ENCODE results near the gene RIPOR1. TPM values are rescaled to one million over a fixed set of nuclear protein-coding genes. Genes with fewer than 3 reads are reported as not detected.

RIPOR1 gene
- total RNA-seq, 1 experiment from 2014 or later, result 11.0 TPM

DNA sequence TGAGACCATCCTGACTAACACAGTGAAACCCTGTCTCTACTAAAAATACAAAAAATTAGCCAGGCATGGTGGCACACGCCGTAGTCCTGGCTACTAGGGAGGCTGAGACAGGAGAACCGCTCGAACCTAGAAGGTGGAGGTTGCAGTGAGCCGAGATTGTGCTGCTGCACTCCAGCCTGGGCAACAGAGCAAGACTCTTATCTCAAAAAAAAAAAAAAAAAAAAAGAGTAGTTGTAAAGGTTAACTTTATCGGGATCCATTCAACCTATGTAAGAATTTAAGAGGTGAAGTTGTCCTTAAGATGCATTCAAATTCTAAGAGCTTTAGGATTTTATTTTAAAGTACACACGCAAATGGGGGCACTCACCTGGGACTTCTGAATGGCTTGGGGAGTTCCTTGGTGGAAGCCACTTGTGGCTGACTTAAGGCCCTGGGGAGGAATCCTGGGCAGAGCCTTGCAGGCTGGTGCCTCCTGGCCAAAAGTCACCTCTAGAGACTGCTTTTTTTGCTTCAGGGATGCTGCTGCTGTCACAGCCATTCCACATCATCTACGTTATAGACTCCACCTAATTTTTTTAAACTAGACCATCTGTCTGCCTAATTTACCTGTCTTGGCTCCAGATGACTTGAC is 37.0 kb downstream of the RIPOR1 start:
- no peak for DNase-seq (ENCODE audit: low read depth)
- in situ Hi-C loops (cut with HindIII; ENCODE audit: low pct_unique_long_range_greater_than_20kb, low sequenced_read_pairs), result no loop called here

DNA sequence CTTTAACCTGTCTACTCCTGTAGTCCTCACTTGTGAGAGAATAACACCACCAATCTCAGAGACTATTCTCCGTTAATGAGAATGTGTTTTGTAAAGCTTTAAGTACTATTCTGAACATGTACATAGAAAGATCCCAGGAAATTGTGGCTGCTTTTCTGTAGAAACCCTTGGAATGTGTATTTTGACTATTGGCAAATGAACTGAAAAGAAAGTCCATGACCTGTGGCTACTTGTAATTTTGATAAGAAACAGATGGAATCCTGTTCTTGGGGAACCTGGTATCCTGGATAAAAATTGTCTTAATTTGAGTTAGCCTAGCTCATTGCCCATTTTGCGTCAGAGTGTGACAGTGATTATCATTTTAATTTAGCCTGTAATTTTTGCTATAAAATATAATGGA is 42.8 kb downstream of the RIPOR1 start:
- in situ Hi-C loops (cut with HindIII; ENCODE audit: low pct_unique_long_range_greater_than_20kb, low sequenced_read_pairs), result no loop called here

DNA sequence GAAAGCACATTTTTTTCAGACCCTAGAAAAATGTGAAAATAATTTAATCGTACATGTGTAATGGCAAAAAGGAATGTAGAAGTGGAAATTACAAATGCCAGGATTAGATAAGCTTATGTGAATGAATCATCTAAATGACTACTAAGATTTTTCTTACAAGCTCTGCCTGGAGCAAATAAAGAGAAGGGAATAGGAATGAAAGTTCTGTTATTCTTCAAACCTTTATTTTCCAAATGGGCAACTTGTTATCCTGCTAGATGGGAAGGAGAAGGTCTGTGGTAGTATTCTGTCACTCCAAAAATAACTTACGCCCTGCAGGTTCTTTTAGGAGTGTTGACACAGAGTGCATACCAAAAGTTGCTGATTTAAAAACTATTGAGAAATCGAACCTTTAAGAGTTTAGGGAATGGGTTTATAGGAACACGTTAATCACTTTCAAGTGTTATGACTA is 43.4 kb downstream of the RIPOR1 start:
- DNase-seq (ENCODE audit: low read depth), result no peak

More for the DNA sequence above, 42.8 kb downstream of the RIPOR1 start:
- no peak for DNase-seq (ENCODE audit: low read depth)

DNA sequence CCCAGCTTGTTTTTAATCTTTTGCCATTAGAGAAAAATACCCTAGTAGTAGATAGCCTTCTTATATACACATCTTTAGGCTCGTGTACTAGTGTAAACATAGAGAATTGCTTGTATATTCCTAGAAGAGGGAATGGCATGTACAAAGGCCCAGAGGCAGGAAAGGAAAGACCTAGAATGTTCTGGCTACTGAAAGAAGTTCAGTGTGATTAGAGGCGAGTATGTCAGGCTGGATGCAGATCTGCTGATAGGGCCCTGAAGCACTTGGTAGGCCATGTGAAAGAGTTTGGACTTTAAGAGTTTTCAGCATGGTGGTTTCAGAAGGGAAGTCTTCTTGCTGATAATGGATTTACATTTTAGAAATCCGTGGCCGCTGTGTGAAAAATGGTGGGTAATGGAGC is 51.1 kb downstream of the RIPOR1 start:
- DNase-seq (ENCODE audit: low read depth), result no peak
- in situ Hi-C loops (cut with HindIII; ENCODE audit: low pct_unique_long_range_greater_than_20kb, low sequenced_read_pairs), result no loop called here

More for the DNA sequence above, 43.4 kb downstream of the RIPOR1 start:
- in situ Hi-C loops (cut with HindIII; ENCODE audit: low pct_unique_long_range_greater_than_20kb, low sequenced_read_pairs), result no loop called here

DNA sequence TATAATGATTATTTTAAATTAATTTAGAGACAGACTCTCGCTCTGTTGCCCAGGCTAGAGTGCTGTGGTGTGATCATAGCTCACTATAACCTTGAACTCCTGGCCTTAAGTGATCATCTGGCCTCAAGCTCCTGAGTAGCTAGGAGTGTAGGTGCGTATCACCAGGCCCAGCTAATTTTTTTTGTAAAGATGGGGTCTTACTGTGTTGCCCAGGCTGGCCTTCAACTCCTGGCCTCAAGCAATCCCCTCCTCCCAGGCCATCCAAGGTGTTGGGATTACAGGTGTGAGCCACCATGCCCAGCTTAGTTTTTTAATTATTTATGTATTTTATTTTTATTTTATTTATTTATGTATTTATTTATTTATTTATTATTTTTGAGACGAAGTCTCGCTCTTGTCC is 51.6 kb downstream of the RIPOR1 start:
- no peak for DNase-seq (ENCODE audit: low read depth)
- in situ Hi-C loops (cut with HindIII; ENCODE audit: low pct_unique_long_range_greater_than_20kb, low sequenced_read_pairs), result no loop called here

DNA sequence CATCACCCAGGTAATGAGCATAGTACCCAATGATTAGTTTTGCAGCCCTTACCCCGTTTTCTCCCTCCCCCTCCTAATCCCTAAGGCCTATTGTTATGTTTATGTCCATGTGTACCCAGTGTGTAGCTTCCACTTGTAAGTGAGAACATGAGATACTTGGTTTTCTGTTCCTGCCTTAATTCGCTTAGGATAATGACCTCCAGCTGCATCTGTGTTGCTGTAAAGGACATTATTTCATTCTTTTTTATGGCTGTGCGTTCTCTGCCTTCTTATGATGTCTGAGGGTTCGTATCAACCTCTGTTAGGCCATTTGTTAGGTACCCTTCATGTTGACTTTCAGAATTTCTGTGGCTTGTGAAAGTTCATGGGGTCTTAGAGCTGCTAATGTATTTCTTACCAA is 64.7 kb downstream of the RIPOR1 start:
- in situ Hi-C loops (cut with HindIII; ENCODE audit: low pct_unique_long_range_greater_than_20kb, low sequenced_read_pairs), result no loop called here
- no peak for DNase-seq (ENCODE audit: low read depth)

DNA sequence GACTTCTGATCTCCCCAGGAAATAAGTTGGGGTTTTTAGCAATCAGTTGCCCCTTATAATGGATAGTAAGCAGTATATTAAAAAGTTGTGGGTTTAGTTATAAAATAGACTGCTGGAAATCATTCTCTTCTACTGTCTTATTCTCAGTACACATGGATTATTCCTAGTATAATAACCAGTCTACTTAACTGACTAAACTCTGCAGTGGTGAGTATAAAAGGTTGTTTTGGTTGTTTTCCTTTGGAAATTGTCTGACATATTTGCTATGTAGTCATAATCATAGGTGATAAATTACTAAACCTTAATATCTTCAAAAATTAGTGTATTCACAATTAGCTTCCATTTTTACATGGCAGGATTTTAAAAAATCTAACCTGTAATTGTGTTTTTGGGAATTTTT is 65.1 kb downstream of the RIPOR1 start:
- no peak for DNase-seq (ENCODE audit: low read depth)
- in situ Hi-C loops (cut with HindIII; ENCODE audit: low pct_unique_long_range_greater_than_20kb, low sequenced_read_pairs), result no loop called here

DNA sequence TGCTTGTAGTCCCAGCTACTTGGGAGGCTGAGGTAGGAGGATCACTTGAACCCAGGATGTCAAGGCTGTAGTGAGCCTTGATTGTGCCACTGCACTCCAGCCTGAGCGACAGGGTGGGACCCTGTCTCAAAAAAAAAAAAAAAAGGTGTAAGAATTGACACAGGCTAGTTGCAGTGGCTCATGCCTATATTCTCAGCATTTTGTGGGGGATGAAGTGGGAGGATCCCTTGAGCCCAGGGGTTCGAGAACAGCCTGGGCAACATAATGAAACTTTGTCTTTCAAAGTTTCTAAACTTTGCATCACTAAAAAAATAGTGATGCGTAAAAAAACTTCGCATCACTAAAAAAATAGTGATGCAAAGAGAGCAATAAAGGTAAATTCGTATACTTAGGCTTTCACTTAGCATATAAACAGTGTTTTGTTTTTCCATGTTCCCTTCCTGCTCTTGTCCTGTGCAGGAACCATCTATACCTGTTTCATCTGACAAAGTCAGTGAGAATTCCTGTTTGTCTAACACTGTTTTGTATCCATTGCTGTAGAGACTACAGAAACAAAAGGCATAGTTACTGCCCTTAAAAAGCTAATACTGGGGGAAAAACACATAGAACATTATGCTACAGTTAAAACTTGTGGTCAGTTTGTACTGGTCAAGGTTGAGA is 65.8 kb downstream of the RIPOR1 start:
- in situ Hi-C loops (cut with HindIII; ENCODE audit: low pct_unique_long_range_greater_than_20kb, low sequenced_read_pairs), result no loop called here
- DNase-seq (ENCODE audit: low read depth), result no peak

DNA sequence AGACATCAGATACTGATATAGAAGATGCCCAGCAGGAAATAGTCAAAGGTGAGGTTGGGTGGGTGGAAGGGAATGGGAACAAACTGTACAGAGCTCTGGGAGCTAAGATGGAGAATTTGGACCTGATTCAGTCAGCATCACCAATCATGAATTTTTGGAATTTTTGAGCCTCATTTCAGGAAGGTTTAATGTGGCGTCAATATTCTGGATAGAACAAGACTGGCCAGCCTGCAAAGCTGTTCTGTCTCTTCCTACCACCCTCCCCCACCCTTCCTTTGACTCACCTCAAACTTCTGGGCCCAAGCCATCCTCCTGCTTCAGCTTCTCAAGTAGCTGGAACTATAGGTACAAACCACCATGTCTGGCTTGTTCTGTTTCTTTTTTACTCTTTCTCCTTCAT is 66.3 kb downstream of the RIPOR1 start:
- DNase-seq (ENCODE audit: low read depth), result no peak

More for the DNA sequence above, 66.3 kb downstream of the RIPOR1 start:
- in situ Hi-C loops (cut with HindIII; ENCODE audit: low pct_unique_long_range_greater_than_20kb, low sequenced_read_pairs), result no loop called here

Other genes starting within 250 kb of the RIPOR1 start
- 20.5 and 21.2 TPM in 2 replicates for gene PLEKHG4, start 249.3 kb upstream of the RIPOR1 start, total RNA-seq (2014; rRNA removed; shearing (Covaris generic); ENCODE audit: low replicate concordance)
- 0.49 and 5.7 TPM in 2 replicates for gene KCTD19, start 202.1 kb upstream of the RIPOR1 start, total RNA-seq (2014; rRNA removed; shearing (Covaris generic); ENCODE audit: low replicate concordance)
- gene LRRC36, start 202.0 kb upstream of the RIPOR1 start, total RNA-seq (2014; rRNA removed; shearing (Covaris generic); ENCODE audit: low replicate concordance), result 0.37 TPM in 1 of 2 replicates, not detected in the other
- 4.6 and 22.3 TPM in 2 replicates for gene TPPP3, start 135.3 kb upstream of the RIPOR1 start, total RNA-seq (2014; rRNA removed; shearing (Covaris generic); ENCODE audit: low replicate concordance)
- 6.3 and 13.5 TPM in 2 replicates for gene ZDHHC1, start 112.4 kb upstream of the RIPOR1 start, total RNA-seq (2014; rRNA removed; shearing (Covaris generic); ENCODE audit: low replicate concordance)
- gene HSD11B2, start 97.7 kb upstream of the RIPOR1 start, total RNA-seq (2014; rRNA removed; shearing (Covaris generic); ENCODE audit: low replicate concordance), result not detected in 2 replicates
- 39.7 and 71.5 TPM in 2 replicates for gene ATP6V0D1, start 47.7 kb upstream of the RIPOR1 start, total RNA-seq (2014; rRNA removed; shearing (Covaris generic); ENCODE audit: low replicate concordance)
- gene AGRP, start 45.3 kb upstream of the RIPOR1 start, total RNA-seq (2014; rRNA removed; shearing (Covaris generic); ENCODE audit: low replicate concordance), result not detected in 2 replicates
- 32.1 and 34.5 TPM in 2 replicates for gene CTCF, start 33.7 kb downstream of the RIPOR1 start, total RNA-seq (2014; rRNA removed; shearing (Covaris generic); ENCODE audit: low replicate concordance)
- gene CARMIL2, start 116.3 kb downstream of the RIPOR1 start, total RNA-seq (2014; rRNA removed; shearing (Covaris generic); ENCODE audit: low replicate concordance), result 1.1 TPM in 1 of 2 replicates, not detected in the other
- 20.7 and 33.9 TPM in 2 replicates for gene ACD, start 131.4 kb downstream of the RIPOR1 start, total RNA-seq (2014; rRNA removed; shearing (Covaris generic); ENCODE audit: low replicate concordance)
- 5.3 and 7.2 TPM in 2 replicates for gene PARD6A, start 132.1 kb downstream of the RIPOR1 start, total RNA-seq (2014; rRNA removed; shearing (Covaris generic); ENCODE audit: low replicate concordance)
- gene ENKD1, start 137.9 kb downstream of the RIPOR1 start, total RNA-seq (2014; rRNA removed; shearing (Covaris generic); ENCODE audit: low replicate concordance), result 0.47 TPM in 1 of 2 replicates, not detected in the other
- gene C16orf86, start 138.0 kb downstream of the RIPOR1 start, total RNA-seq (2014; rRNA removed; shearing (Covaris generic); ENCODE audit: low replicate concordance), result not detected in 2 replicates
- 13.5 and 15.7 TPM in 2 replicates for gene GFOD2, start 190.5 kb downstream of the RIPOR1 start, total RNA-seq (2014; rRNA removed; shearing (Covaris generic); ENCODE audit: low replicate concordance)

All from Caki2 (cell line).